SIG-M5 treated with dmso at 0.1 percent for 504 hours (cell line): ENCODE measurements around the gene EBF3.

Experiments
- DNase-seq: peaks from one replicate; lab custom pipeline; 2025; ENCODE audit not compliant: unreplicated experiment; lab: John Stamatoyannopoulos, UW

The EBF3 gene

GRCh38 chr10:129876838-129877237 lies 87.2 kb downstream of the EBF3 start:
- no peak for DNase-seq

- DNase-seq: no peak
These were observed 87.9 kb downstream of the EBF3 start for GRCh38 chr10:129875993-129876726.

- no peak for DNase-seq
These were observed 90.7 kb downstream of the EBF3 start for GRCh38 chr10:129873351-129873750.

GRCh38 chr10:129871966-129872365 lies 92.1 kb downstream of the EBF3 start:
- DNase-seq: no peak

GRCh38 chr10:129870961-129871621 lies 93.0 kb downstream of the EBF3 start:
- DNase-seq: no peak

GRCh38 chr10:129870474-129870757 lies 93.7 kb downstream of the EBF3 start:
- DNase-seq: no peak

- DNase-seq: no peak
These were observed 94.2 kb downstream of the EBF3 start for GRCh38 chr10:129869596-129870473.

- no peak for DNase-seq
These were observed 95.5 kb downstream of the EBF3 start for GRCh38 chr10:129868449-129869035.

- DNase-seq: no peak
These were observed 96.4 kb downstream of the EBF3 start for GRCh38 chr10:129867631-129868179.

- no peak for DNase-seq
These were observed 97.2 kb downstream of the EBF3 start for GRCh38 chr10:129866894-129867293.

GRCh38 chr10:129865960-129866359 lies 98.1 kb downstream of the EBF3 start:
- DNase-seq: no peak

- DNase-seq: no peak
These were observed 98.7 kb downstream of the EBF3 start for GRCh38 chr10:129865413-129865812.

- DNase-seq: no peak
These were observed 99.4 kb downstream of the EBF3 start for GRCh38 chr10:129864601-129865126.

GRCh38 chr10:129864082-129864481 lies 100.0 kb downstream of the EBF3 start:
- DNase-seq: no peak

- no peak for DNase-seq
These were observed 100.8 kb downstream of the EBF3 start for GRCh38 chr10:129863201-129863663.

- DNase-seq: no peak
These were observed 102.1 kb downstream of the EBF3 start for GRCh38 chr10:129861776-129862531.

- no peak for DNase-seq
These were observed 103.7 kb downstream of the EBF3 start for GRCh38 chr10:129860396-129860795.

- no peak for DNase-seq
These were observed 104.5 kb downstream of the EBF3 start for GRCh38 chr10:129859536-129859935.

- DNase-seq: no peak
These were observed 106.7 kb downstream of the EBF3 start for GRCh38 chr10:129857242-129857960.
